K562 (cell line): Measurements from ENCODE around the gene ERMN. TPM values are rescaled to one million over a fixed set of nuclear protein-coding genes. Genes with fewer than 3 reads are reported as not detected.

Source experiments
- ATAC-seq: fragments of 200-7000 bp; cut with Tn5 transposase; 3 replicates; pipeline ENCODE4 v1.9.1; 2020; ENCODE audit warnings: moderate library complexity
- BruUV-seq: library from RNA; stranded (reverse); fragments of 400-500 nt; replicated peaks from 2 replicates; lab custom pipeline; 2021; lab: Mats Ljungman, UMichigan
- CTCF ChIA-PET: fragments of 300-600 bp; formaldehyde crosslinking; extraction: SDS; loops from one replicate; lab custom pipeline; 2021; ENCODE audit warnings: low intra/inter-chr PET ratio; lab: Yijun Ruan, JAX
- POLR2A ChIA-PET: fragments of 300-600, 350-650 bp; sonication (Branson Sonifier 250); formaldehyde crosslinking; extraction: SDS; loops from one replicate; lab custom pipeline; 2021; ENCODE audit warnings: antibody characterized with exemption, inconsistent platforms; lab: Yijun Ruan, JAX
- DNase-seq, 4 experiments: peaks; one replicate each; pipeline versions ENCODE4 v3.0.0 to v3.0.0-alpha.2; 2011 to 2018; ENCODE audit warnings: low spot score in 3 of 4, mixed read lengths in 3 of 4; ENCODE audit errors: extremely low read depth in 1 of 4
- FAIRE-seq: peaks from 2 replicates; lab custom pipeline; 2011; peaks lifted over from hg19 to GRCh38; lab: Jason Lieb, UNC
- H2AFZ ChIP-seq: 2 replicates; pipeline ENCODE4 v1.6.0; 2011; ENCODE audit warnings: low read depth, low read length, control low read depth, inconsistent platforms
- H3K27ac ChIP-seq: fragments of 200-600 bp; 3 replicates; pipeline ENCODE4 v1.8.0; 2011; ENCODE audit warnings: low read depth, mild to moderate bottlenecking, control low read depth, inconsistent platforms, low read length, moderate library complexity, mixed read lengths; ENCODE audit errors: extremely low read depth
- H3K27me3 ChIP-seq, 2 experiments: fragments of 300-600 bp in 1 of 2; 2 replicates in 1 of 2; 3 replicates in 1 of 2; pipeline versions ENCODE4 v1.6.0 to v1.8.0; 2011; ENCODE audit warnings: inconsistent platforms in 2 of 2, low read length in 2 of 2, mild to moderate bottlenecking in 1 of 2, mixed read lengths in 1 of 2, moderate library complexity in 1 of 2; ENCODE audit not compliant: control insufficient read depth in 2 of 2, insufficient read depth in 2 of 2
- H3K36me3 ChIP-seq: fragments of 300-600 bp; 3 replicates; pipeline ENCODE4 v1.8.0; 2011; ENCODE audit warnings: mild to moderate bottlenecking, low read length, inconsistent platforms; ENCODE audit not compliant: control insufficient read depth, insufficient read depth
- H3K4me1 ChIP-seq, 2 experiments: fragments of 200-600 bp in 1 of 2; replicated peaks in 1 of 2; 2 replicates in 1 of 2; 3 replicates in 1 of 2; pipeline versions ENCODE4 v1.5.1 to v1.8.0; 2011; ENCODE audit warnings: inconsistent platforms in 2 of 2, low read length in 2 of 2, mild to moderate bottlenecking in 1 of 2, mixed read lengths in 1 of 2, moderate library complexity in 1 of 2; ENCODE audit not compliant: control insufficient read depth in 2 of 2, insufficient read depth in 2 of 2
- H3K4me2 ChIP-seq: 2 replicates; pipeline ENCODE4 v1.6.1; 2011; ENCODE audit warnings: low read length, control low read depth, inconsistent platforms, mixed read lengths; ENCODE audit not compliant: insufficient read depth
- H3K4me3 ChIP-seq: fragments of 200-600 bp; sonication (generic), shearing (Covaris generic); 2 replicates; pipeline ENCODE4 v1.5.1; 2016; ENCODE audit warnings: control low read depth, inconsistent platforms
- H3K79me2 ChIP-seq: fragments of 200-600 bp; 3 replicates; pipeline ENCODE4 v1.8.0; 2011; ENCODE audit warnings: low read length, inconsistent platforms; ENCODE audit not compliant: control insufficient read depth, insufficient read depth
- H3K9ac ChIP-seq, 2 experiments: 2 replicates each; pipeline versions ENCODE4 v1.6.0 to v1.6.1; 2011; ENCODE audit warnings: low read depth in 2 of 2, low read length in 2 of 2, control low read depth in 1 of 2, inconsistent platforms in 1 of 2, mild to moderate bottlenecking in 1 of 2, mixed read lengths in 1 of 2; ENCODE audit not compliant: insufficient read depth in 1 of 2
- H3K9me1 ChIP-seq: one replicate; pipeline ENCODE4 v1.6.0; 2011; ENCODE audit warnings: inconsistent platforms, mild to moderate bottlenecking, low read length, moderate library complexity; ENCODE audit not compliant: control insufficient read depth, insufficient read depth
- H3K9me3 ChIP-seq: replicated peaks from 2 replicates; pipeline ENCODE4 v1.5.1; 2011; ENCODE audit warnings: low read depth, low read length, inconsistent platforms; ENCODE audit not compliant: control insufficient read depth, insufficient read depth
- H4K20me1 ChIP-seq: replicated peaks from 2 replicates; pipeline ENCODE4 v1.6.1; 2011; ENCODE audit warnings: low read length, inconsistent platforms, mixed read lengths; ENCODE audit not compliant: control insufficient read depth, insufficient read depth
- BDP1 ChIP-seq: IDR thresholded peaks from 3 replicates; pipeline ENCODE4 v1.6.1; 2011; ENCODE audit not compliant: insufficient read length, insufficient read depth
- CBFA2T3 ChIP-seq: fragments of 450-650 bp; IDR thresholded peaks from 2 replicates; pipeline ENCODE4 v1.6.1; 2017
- CBX2 ChIP-seq: fragments of 200-600 bp; sonication (generic); IDR thresholded peaks from one replicate; pipeline ENCODE4 v1.6.1; 2012; ENCODE audit warnings: mild to moderate bottlenecking, low read length, inconsistent platforms; ENCODE audit not compliant: insufficient read depth, poor library complexity, severe bottlenecking
- CCAR2 ChIP-seq: fragments of 200-400 bp; formaldehyde crosslinking; IDR thresholded peaks from 2 replicates; pipeline ENCODE4 v1.6.1; 2017; ENCODE audit warnings: mild to moderate bottlenecking, low read depth, low read length
- DEAF1 ChIP-seq: fragments of 450-650 bp; formaldehyde crosslinking; IDR thresholded peaks from 2 replicates; pipeline ENCODE4 v1.4.0; 2020; ENCODE audit warnings: mild to moderate bottlenecking, moderate library complexity
- EZH2 ChIP-seq: IDR thresholded peaks from 2 replicates; pipeline ENCODE4 v1.6.1; 2012; ENCODE audit warnings: low read depth, mild to moderate bottlenecking, inconsistent platforms, low read length, borderline replicate concordance
- FOXJ2 ChIP-seq: fragments of 200-800 bp; sonication (Bioruptor generic); IDR thresholded peaks from 2 replicates; pipeline ENCODE4 v1.6.1; 2016; ENCODE audit warnings: missing genetic modification characterization, missing compliant biosample characterization
- FOXJ3 ChIP-seq: sonication (generic); formaldehyde crosslinking; IDR thresholded peaks from 2 replicates; pipeline ENCODE4 v1.4.0; 2020; ENCODE audit warnings: mild to moderate bottlenecking, missing genetic modification reagents
- RBM15 ChIP-seq: fragments of 200-400 bp; formaldehyde crosslinking; IDR thresholded peaks from 2 replicates; pipeline ENCODE4 v1.6.1; 2018; ENCODE audit warnings: mild to moderate bottlenecking, low read length, moderate library complexity; ENCODE audit not compliant: insufficient read depth
- SMC3 ChIP-seq: conservative IDR thresholded peaks from 2 replicates; pipeline ENCODE4 v1.6.1; 2011; ENCODE audit warnings: low read depth, low read length, improper control_type of control experiment; ENCODE audit not compliant: insufficient read depth
- SP1 ChIP-seq: sonication (generic); formaldehyde crosslinking; IDR thresholded peaks from 2 replicates; pipeline ENCODE4 v1.8.1; 2022; ENCODE audit warnings: mild to moderate bottlenecking, missing genetic modification reagents
- UBTF ChIP-seq, 2 experiments: IDR thresholded peaks; 2 replicates each; pipeline ENCODE4 v1.6.1; 2012; ENCODE audit warnings: improper control_type of control experiment in 2 of 2, low read depth in 2 of 2, low read length in 2 of 2, borderline replicate concordance in 1 of 2
- ZBTB8A ChIP-seq: fragments of 450-650 bp; IDR thresholded peaks from 2 replicates; pipeline ENCODE4 v1.6.1; 2018; ENCODE audit warnings: mild to moderate bottlenecking, moderate library complexity; ENCODE audit not compliant: partially characterized antibody
- ZNF398 ChIP-seq: fragments of 250-450 bp; sonication (Bioruptor Pico); IDR thresholded peaks from 2 replicates; pipeline ENCODE4 v1.8.0; 2021; ENCODE audit warnings: moderate library complexity, mild to moderate bottlenecking, inconsistent platforms
- WGBS: fragments of 100-300 bp; shearing (Covaris generic); methylation state at CpG from one replicate; pipeline ENCODE4 v1.1.6; 2016; ENCODE audit warnings: low coverage, mixed read lengths; ENCODE audit not compliant: insufficient coverage; ENCODE audit errors: missing lambda C conversion rate; 5-methylcytosine and 5-hydroxymethylcytosine counted together
- in situ Hi-C: fragments of 300-500 bp; cut with MboI; formaldehyde crosslinking; loops from 4 replicates; pipeline ENCODE4 v1.15.0; 2018; ENCODE audit warnings: inconsistent platforms, mixed read lengths
- intact Hi-C: fragments of 100-400 bp; cut with micrococcal nuclease; formaldehyde crosslinking; loops from 2 replicates; pipeline ENCODE4 v1.14.2; 2022
- polyA plus RNA-seq, 8 experiments: library from polyadenylated mRNA; depleted of rRNA in 4 of 8; stranded (reverse) in 5 of 8; unstranded in 3 of 8; fragments of >200 nt; fragmentation: Nextera tagmentation in 2 of 8; fragmentation: Illumina TruSeq in 1 of 8; extraction: Ambion mirVana in 2 of 8; extraction: Trizol in 1 of 8; gene quantifications; 2 replicates each; pipeline versions ENCODE4 v1.2.1 to v1.2.3, GENCODE V29; 2011 to 2014; ENCODE audit warnings: inconsistent platforms in 1 of 8, missing spikeins in 1 of 8
- total RNA-seq, 7 experiments: library from RNA; depleted of rRNA in 6 of 7; stranded (reverse); fragments of >200 nt in 6 of 7; fragmentation: Illumina TruSeq in 2 of 7; extraction: Trizol in 2 of 7; gene quantifications; 2 replicates each; pipeline versions ENCODE4 v1.2.1 to v1.2.3, GENCODE V29; 2011 to 2021; ENCODE audit warnings: low replicate concordance in 1 of 7

ERMN gene
- total and polyA plus RNA-seq, 9 of the 15 experiments (the other 6 are each of a cell fraction or from before 2014, with no cell fraction given) = 0.03 to 0.11 (median 0.05) TPM; not detected in 3

DNA sequence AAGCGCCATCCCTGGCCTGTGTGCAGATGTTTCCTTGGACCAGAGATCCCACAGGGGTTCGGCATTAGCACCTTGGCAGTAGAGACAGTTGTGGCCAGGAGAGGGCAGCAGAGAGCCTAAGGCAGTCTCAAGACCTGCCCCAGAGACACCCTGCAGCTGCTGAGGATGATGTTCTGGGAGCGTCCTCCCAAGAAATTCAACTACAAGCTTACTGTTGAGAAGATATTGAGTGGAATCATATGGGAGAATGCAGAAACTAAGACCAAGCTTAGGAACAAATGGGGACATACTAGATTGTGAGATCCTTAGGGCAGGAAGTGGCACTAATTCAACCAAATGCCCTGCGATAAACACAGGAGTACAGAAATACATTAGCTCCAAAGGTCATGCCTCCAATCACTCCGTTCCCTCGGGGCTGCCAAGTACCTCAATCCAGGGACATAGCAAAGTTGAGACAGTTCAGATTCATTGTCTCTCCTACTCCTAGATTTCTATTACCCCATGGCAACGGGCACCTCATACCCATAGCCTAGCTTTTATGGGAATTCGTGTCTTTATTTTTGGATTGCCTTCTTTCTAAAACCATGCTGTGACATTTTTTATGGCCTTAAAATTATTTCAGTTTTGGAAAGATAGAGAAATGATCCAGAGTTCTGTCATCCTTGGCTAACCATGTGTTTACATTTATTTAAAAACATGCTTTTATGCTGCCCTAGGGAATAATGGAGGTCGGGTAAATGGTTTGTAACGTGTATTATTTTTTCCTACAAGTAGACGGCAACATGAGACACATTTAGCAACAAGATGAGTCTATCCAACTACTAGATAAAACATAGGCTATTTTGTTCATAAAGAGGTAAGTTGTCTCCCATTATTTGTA is 2.2 kb upstream of the ERMN start:
- in situ Hi-C loops (loop anchor here (25.0 kb wide), 1 partner anchor 684 kb away; no protein-coding TSS in a partner anchor), intact Hi-C loops (loop anchor here (2.0 to 5.0 kb wide), 3 partner anchors 125 to 164 kb away; no protein-coding TSS in a partner anchor)
- ChIA-PET CTCF (interaction anchor here (0.9 to 1.0 kb wide), 2 partner anchors 10 to 126 kb away, joined by 3 to 6 read pairs; no protein-coding TSS in a partner anchor), POLR2A (interaction anchor here (0.7 to 1.5 kb wide), 4 partner anchors 9 to 581 kb away, joined by 3 to 9 read pairs (median 4); partner anchors contain the start of gene GALNT5)
- no TSS peak for BruUV-seq
- Histone ChIP-seq H3K27me3 (no peaks in the 10 kb centered on the region), H2AFZ (0 out of 2 replicates have a peak overlapping the region, but pooled peaks have one; percentile 6), H3K4me1 (peaks cover 0 to 22% of the 10 kb centered on the region in 2 experiments; a peak in 3 of 5 replicates), H3K27ac (no peak overlapping the region), H4K20me1 (no peaks in the 10 kb centered on the region), H3K9me3 (no peaks in the 10 kb centered on the region), H3K4me2 (no peak overlapping the region), H3K9ac (no peak overlapping the region), H3K79me2 (no peaks in the 10 kb centered on the region), H3K9me1 (no peaks in the 10 kb centered on the region), H3K36me3 (no peaks in the 10 kb centered on the region), H3K4me3 (no peak overlapping the region)
- FAIRE-seq (peak; percentile 91), ATAC-seq (peak; percentile 94), DNase-seq (peak; percentile 86 to 91 (median 90))
- 19% methylated on average over 11 of the region's 11 CpGs for WGBS
- TF ChIP-seq SP1 (CRISPR knock-in tag) (no peak), CCAR2 (no peak), BDP1 (no peak), RBM15 (no peak), CBX2 (no peak), UBTF (IDR thresholded peaks at IDR 0.05; ENCODE audit: borderline replicate concordance in 1 of 2, low read depth in 2 of 2, low read length in 2 of 2) (0 out of 4 replicates have a peak, but pooled peaks of 1 of the 2 experiments have one; percentile 45), FOXJ3 (no peak), EZH2 (no peak), CBFA2T3 (no peak), ZBTB8A (no peak), FOXJ2 (no peak), DEAF1 (peak; percentile 33; the same call in 1 of the 2 replicates), SMC3 (peak; percentile 75; the same call in 1 of the 2 replicates), ZNF398 (CRISPR knock-in tag) (no peak)
